ENCODE data around the gene GRIN2A. TPM values are rescaled to one million over a fixed set of nuclear protein-coding genes. Genes with fewer than 3 reads are reported as not detected.

GRIN2A gene
- total RNA-seq, 1 donor from 2014 or later = 0.56 TPM

DNA sequence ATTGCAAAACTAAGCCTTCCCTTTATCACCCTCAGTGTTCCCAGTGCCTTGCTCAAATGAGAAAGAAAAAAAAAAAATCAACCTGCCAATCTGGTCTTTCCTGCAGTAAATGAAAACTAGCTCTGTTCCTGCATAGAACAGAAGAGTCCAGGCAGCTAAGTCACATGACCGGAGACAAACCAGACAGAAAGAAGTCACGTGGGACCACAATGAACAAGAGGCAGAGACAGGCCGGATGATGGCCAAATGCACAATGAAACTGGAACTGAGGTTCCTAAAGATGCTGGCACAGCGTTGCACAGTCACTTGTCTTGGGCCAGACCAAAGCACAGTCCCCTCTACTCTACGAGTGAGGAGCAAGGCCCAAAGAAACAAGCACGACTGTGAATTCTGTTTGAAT is 172.5 kb downstream of the GRIN2A start:
- H3K27me3 ChIP-seq (ENCODE audit: low read depth) = no peaks in the 10 kb centered on the region
- no peak for TF ChIP-seq CTCF (IDR thresholded peaks at IDR 0.05)
- H3K27ac ChIP-seq = no peak overlapping the region
- ATAC-seq = no peak
- H3K4me1 ChIP-seq = no peaks in the 10 kb centered on the region
- DNase-seq = no peak
- peaks cover 8% of the 10 kb centered on the region for H3K9me3 ChIP-seq
- no peaks in the 10 kb centered on the region for H3K36me3 ChIP-seq
- H3K4me3 ChIP-seq = no peak overlapping the region
- intact Hi-C loops (cut with DNase I) = no loop called here

DNA sequence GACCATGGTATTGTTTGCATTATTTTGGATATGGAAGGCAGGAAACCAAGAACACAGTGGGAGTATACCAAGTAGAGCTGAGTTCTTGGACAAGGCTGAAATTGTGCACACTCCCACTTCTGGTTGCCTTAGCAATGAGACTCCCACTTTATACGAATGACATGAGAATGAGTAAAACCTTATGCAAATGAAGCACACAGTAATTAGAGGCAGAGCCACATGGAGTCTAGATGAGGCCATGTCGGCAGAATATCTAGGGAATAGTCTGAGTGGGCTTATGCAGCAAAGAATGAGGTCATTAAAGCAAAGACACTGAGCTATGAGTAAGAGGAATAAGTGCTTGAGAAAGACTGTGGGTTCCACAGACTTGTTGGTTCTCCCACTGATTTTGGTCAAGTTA is 178.7 kb downstream of the GRIN2A start:
- intact Hi-C loops (cut with DNase I) = no loop called here
- Histone ChIP-seq H3K36me3 (no peaks in the 10 kb centered on the region), H3K4me3 (no peak overlapping the region), H3K4me1 (no peaks in the 10 kb centered on the region), H3K27ac (no peak overlapping the region), H3K27me3 (ENCODE audit: low read depth) (no peaks in the 10 kb centered on the region), H3K9me3 (peaks cover 10% of the 10 kb centered on the region)
- TF ChIP-seq CTCF (IDR thresholded peaks at IDR 0.05) = no peak
- ATAC-seq = no peak
- DNase-seq = no peak

- no peak overlapping the region for H3K27ac ChIP-seq
- no peak for TF ChIP-seq CTCF (IDR thresholded peaks at IDR 0.05)
- no peak for DNase-seq
- H3K27me3 ChIP-seq (ENCODE audit: low read depth) = no peaks in the 10 kb centered on the region
- peaks cover 10% of the 10 kb centered on the region for H3K9me3 ChIP-seq
- intact Hi-C loops (cut with DNase I) = no loop called here
- no peak overlapping the region for H3K4me3 ChIP-seq
- no peaks in the 10 kb centered on the region for H3K36me3 ChIP-seq
- no peaks in the 10 kb centered on the region for H3K4me1 ChIP-seq
- ATAC-seq = no peak
These were observed 180.9 kb downstream of the GRIN2A start for GRCh38 chr16:10001258-10001775.

- no peak for ATAC-seq
- no peak for TF ChIP-seq CTCF (IDR thresholded peaks at IDR 0.05)
- H3K36me3 ChIP-seq = no peaks in the 10 kb centered on the region
- no peaks in the 10 kb centered on the region for H3K4me1 ChIP-seq
- intact Hi-C loops (cut with DNase I) = no loop called here
- peaks cover 3% of the 10 kb centered on the region for H3K9me3 ChIP-seq
- no peak overlapping the region for H3K27ac ChIP-seq
- H3K4me3 ChIP-seq = no peak overlapping the region
- no peaks in the 10 kb centered on the region for H3K27me3 ChIP-seq (ENCODE audit: low read depth)
- DNase-seq = no peak
These were observed 186.0 kb downstream of the GRIN2A start for GRCh38 chr16:9996221-9996620.

- no peak for TF ChIP-seq CTCF (IDR thresholded peaks at IDR 0.05)
- no peak for DNase-seq
These were observed 189.8 kb downstream of the GRIN2A start for GRCh38 chr16:9992441-9992840.

GRCh38 chr16:9980981-9981380 is 201.2 kb downstream of the GRIN2A start:
- no peak for TF ChIP-seq CTCF (IDR thresholded peaks at IDR 0.05)
- Histone ChIP-seq H3K4me3 (no peak overlapping the region), H3K27ac (no peak overlapping the region), H3K36me3 (no peaks in the 10 kb centered on the region), H3K4me1 (no peaks in the 10 kb centered on the region), H3K27me3 (ENCODE audit: low read depth) (no peaks in the 10 kb centered on the region), H3K9me3 (no peaks in the 10 kb centered on the region)
- intact Hi-C loops (cut with DNase I) = no loop called here
- no peak for ATAC-seq
- DNase-seq = no peak

More at GRCh38 chr16:9992441-9992840, 189.8 kb downstream of the GRIN2A start:
- no peak overlapping the region for H3K27ac ChIP-seq
- no peaks in the 10 kb centered on the region for H3K27me3 ChIP-seq (ENCODE audit: low read depth)
- ATAC-seq = no peak
- intact Hi-C loops (cut with DNase I) = no loop called here
- H3K4me3 ChIP-seq = no peak overlapping the region
- H3K4me1 ChIP-seq = no peaks in the 10 kb centered on the region
- no peaks in the 10 kb centered on the region for H3K36me3 ChIP-seq
- no peaks in the 10 kb centered on the region for H3K9me3 ChIP-seq

Data from lower lobe of right lung (tissue), 2 donors.